Lung (tissue), 12 donors: ENCODE results near the gene CETP. TPM values are rescaled to one million over a fixed set of nuclear protein-coding genes. Genes with fewer than 3 reads are reported as not detected.

ENCODE experiments used
- ATAC-seq: fragments of 200-7000 bp; cut with Tn5 transposase; one replicate; pipeline ENCODE4 v1.9.1; 2020; ENCODE audit warnings: moderate number of reproducible peaks; ENCODE audit not compliant: insufficient read depth, low FRiP score
- DNase-seq, 3 donors: peaks; one replicate each; pipeline ENCODE4 v3.0.0-alpha.2; 2013 to 2017
- H3K27ac ChIP-seq, 2 donors: one replicate each; pipeline ENCODE4 v1.5.1; 2013; ENCODE audit warnings: mild to moderate bottlenecking in 2 of 2, moderate library complexity in 2 of 2, control low read depth in 1 of 2, inconsistent platforms in 1 of 2, low read depth in 1 of 2, low read length in 1 of 2
- H3K27me3 ChIP-seq, 3 donors: one replicate each; pipeline ENCODE4 v1.5.1; 2013; ENCODE audit warnings: low read length in 2 of 3; ENCODE audit not compliant: control insufficient read depth in 3 of 3, insufficient read depth in 3 of 3
- H3K36me3 ChIP-seq, 4 donors: one replicate each; pipeline ENCODE4 v1.5.1; 2013; ENCODE audit warnings: low read length in 4 of 4, mild to moderate bottlenecking in 1 of 4, moderate library complexity in 1 of 4; ENCODE audit not compliant: control insufficient read depth in 4 of 4, insufficient read depth in 4 of 4
- H3K4me1 ChIP-seq, 5 donors: one replicate each; pipeline ENCODE4 v1.5.1; 2013; ENCODE audit warnings: low read length in 5 of 5, mild to moderate bottlenecking in 2 of 5, moderate library complexity in 1 of 5; ENCODE audit not compliant: control insufficient read depth in 5 of 5, insufficient read depth in 5 of 5
- H3K4me3 ChIP-seq: one replicate; pipeline ENCODE4 v1.5.1; 2013; ENCODE audit warnings: mild to moderate bottlenecking, control low read depth, moderate library complexity
- H3K9ac ChIP-seq, 2 donors: one replicate each; pipeline ENCODE4 v1.5.1; 2013; ENCODE audit warnings: low read length in 2 of 2, control low read depth in 1 of 2; ENCODE audit not compliant: insufficient read depth in 1 of 2
- H3K9me3 ChIP-seq, 4 donors: one replicate each; pipeline ENCODE4 v1.5.1; 2013; ENCODE audit warnings: low read length in 3 of 4, mild to moderate bottlenecking in 1 of 4, moderate library complexity in 1 of 4; ENCODE audit not compliant: control insufficient read depth in 4 of 4, insufficient read depth in 3 of 4
- CTCF ChIP-seq: IDR thresholded peaks from 2 replicates; pipeline ENCODE4 v1.5.1; 2012; ENCODE audit warnings: mild to moderate bottlenecking; ENCODE audit errors: control extremely low read depth, extremely low read depth
- WGBS, 2 donors: extraction: QIAGEN DNeasy Blood & Tissue Kit; methylation state at CpG; one replicate each; pipeline ENCODE4 v1.1.7; 2013; 5-methylcytosine and 5-hydroxymethylcytosine counted together
- polyA plus RNA-seq, 2 donors: library from polyadenylated mRNA; stranded (reverse); fragments of 200-250 nt; gene quantifications; one replicate each; pipeline ENCODE4 v1.2.1, GENCODE V29; 2013
- total RNA-seq, 2 donors: library from RNA; depleted of rRNA in 1 of 2; stranded (reverse); fragments of >200 nt in 1 of 2; gene quantifications; one replicate each; pipeline ENCODE4 v1.2.1, GENCODE V29; 2014 to 2021
- donor health status: control.
- donor health status: control.
- donor health status: Bipolar disorder and iron deficiency.
- donor health status: healthy.
- donor health status: DM: yes; HTN: yes; CAD: no.

Gene CETP
- total and polyA plus RNA-seq, 4 donors = 0.71 to 8.4 (median 0.83) TPM

DNA sequence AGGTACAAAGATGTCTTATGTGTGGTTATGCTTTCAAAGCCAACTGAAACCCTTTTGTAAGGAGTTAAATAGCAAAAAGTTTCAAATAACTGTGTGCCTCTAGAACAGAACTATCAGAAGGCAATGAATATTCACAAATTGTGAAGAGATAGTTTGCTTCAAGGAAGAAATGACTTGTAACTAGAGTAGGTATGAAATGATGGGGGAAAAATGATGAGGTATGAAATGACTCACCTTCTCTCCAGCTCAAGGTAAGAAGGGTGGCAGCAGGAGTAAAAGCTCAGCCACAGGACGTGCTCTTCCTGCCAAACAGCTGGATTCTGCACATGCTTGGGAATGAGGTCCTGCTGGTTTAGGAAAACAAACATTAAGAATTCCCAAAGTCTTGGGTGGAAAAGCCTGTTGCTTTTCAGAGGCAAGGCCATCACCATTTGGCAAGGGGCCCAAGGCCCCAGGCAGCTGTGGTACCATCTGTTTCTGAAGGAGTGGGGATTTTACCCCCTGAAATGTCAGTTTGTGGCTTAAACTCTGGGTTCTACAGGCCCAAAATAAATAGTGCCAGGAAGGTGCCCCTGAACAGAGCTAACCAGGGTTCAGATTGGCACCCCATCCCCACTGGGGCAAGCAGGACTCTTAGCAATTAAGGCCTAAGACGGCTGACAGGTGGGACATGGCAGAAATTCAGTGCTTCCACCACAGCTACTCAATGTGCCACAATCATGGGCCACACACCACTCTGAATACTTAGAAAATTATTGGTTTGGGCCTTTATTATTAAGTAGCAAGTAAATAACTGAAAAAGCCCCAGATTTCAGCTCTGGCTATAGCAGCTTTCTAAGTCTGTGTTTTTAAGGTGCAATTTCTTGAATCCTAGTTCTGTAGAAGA lies 16.6 kb upstream of the CETP start:
- Histone ChIP-seq H3K27ac (peak overlapping the region in 1 of 2 donors; percentile 56), H3K4me1 (peaks cover 0 to 2% (median 0%) of the 10 kb centered on the region in 5 donors), H3K4me3 (no peak overlapping the region), H3K27me3 (no peaks in the 10 kb centered on the region), H3K9ac (no peak overlapping the region), H3K36me3 (peaks cover 33 to 46% (median 40%) of the 10 kb centered on the region in 4 donors), H3K9me3 (no peaks in the 10 kb centered on the region)
- ATAC-seq = no peak
- WGBS, 2 donors = 61 to 76% methylated on average over 2 of the region's 2 CpGs
- no peak for TF ChIP-seq CTCF
- no peak for DNase-seq

- H3K27me3 ChIP-seq = no peaks in the 10 kb centered on the region
- WGBS, 2 donors = 64 to 79% methylated on average over 12 of the region's 12 CpGs
- H3K4me3 ChIP-seq = no peak overlapping the region
- H3K4me1 ChIP-seq = peaks cover 0 to 2% (median 0%) of the 10 kb centered on the region in 5 donors
- H3K27ac ChIP-seq = no peak overlapping the region
- H3K9me3 ChIP-seq = no peaks in the 10 kb centered on the region
- no peak for TF ChIP-seq CTCF
- no peak for ATAC-seq
- no peak overlapping the region for H3K9ac ChIP-seq
- peaks cover 25 to 39% (median 35%) of the 10 kb centered on the region in 4 donors for H3K36me3 ChIP-seq
- no peak for DNase-seq
Measured at GRCh38 chr16:56945847-56946527, 15.8 kb upstream of the CETP start.

GRCh38 chr16:56946767-56947603 lies 14.8 kb upstream of the CETP start:
- peaks cover 0 to 2% (median 0%) of the 10 kb centered on the region in 5 donors for H3K4me1 ChIP-seq
- H3K27ac ChIP-seq = peak overlapping the region in 1 of 2 donors; percentile 5
- 80 to 87% methylated on average over 10 of the region's 10 CpGs for WGBS, 2 donors
- no peaks in the 10 kb centered on the region for H3K9me3 ChIP-seq
- no peak overlapping the region for H3K9ac ChIP-seq
- H3K27me3 ChIP-seq = no peaks in the 10 kb centered on the region
- no peak for TF ChIP-seq CTCF
- H3K36me3 ChIP-seq = peaks cover 19 to 31% (median 28%) of the 10 kb centered on the region in 4 donors
- DNase-seq (no peak), ATAC-seq (no peak)
- no peak overlapping the region for H3K4me3 ChIP-seq
